ENCODE measurements around the gene MID2. TPM values are rescaled to one million over a fixed set of nuclear protein-coding genes. Genes with fewer than 3 reads are reported as not detected.

MID2 gene
- polyA plus RNA-seq, 3 donors, result 0.20 TPM; not detected in 2

DNA sequence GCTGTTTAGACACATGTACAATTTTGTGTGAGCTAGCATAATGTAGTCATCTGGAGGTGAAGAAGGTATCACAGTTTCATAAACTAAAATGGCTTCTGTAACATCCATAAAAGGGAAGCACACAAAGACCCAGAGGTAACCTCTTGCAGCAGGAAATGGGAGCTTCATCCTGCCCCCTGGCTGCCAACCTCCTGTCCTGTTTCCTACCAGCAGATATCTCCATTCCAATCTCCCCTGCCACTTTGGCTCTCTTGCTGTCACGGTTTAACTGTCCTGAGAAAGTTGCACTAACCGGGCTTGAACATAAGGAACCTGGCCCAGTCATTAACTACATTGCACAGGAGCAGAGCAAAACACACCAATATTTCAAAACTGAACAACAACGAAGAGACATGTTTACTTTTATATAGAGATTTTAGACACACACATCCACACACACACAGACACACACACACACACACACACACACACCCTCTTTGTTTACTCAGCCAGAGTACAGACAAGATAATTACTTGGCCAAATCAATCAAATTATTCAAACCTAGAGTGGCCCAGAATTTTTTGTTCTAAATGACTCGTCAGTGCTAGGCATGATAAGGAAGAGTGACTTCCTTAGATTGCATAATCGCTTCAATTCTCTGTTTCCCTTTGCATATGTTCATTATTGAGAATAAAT, 24.2 kb downstream of the MID2 start:
- Mint-ChIP-seq H3K36me3 (no peaks in the 10 kb centered on the region), H3K9me3 (no peaks in the 10 kb centered on the region), H3K27me3 (ENCODE audit: low read depth in 3 of 3) (peaks cover 4 to 14% (median 7%) of the 10 kb centered on the region in 3 donors), H3K4me1 (peaks cover 6% of the 10 kb centered on the region), H3K4me3 (no peak overlapping the region), H3K27ac (no peak overlapping the region)
- 17% methylated on average over 1 of the region's 5 CpGs for WGBS (ENCODE audit: insufficient coverage)
- TF ChIP-seq, protein P1, sequence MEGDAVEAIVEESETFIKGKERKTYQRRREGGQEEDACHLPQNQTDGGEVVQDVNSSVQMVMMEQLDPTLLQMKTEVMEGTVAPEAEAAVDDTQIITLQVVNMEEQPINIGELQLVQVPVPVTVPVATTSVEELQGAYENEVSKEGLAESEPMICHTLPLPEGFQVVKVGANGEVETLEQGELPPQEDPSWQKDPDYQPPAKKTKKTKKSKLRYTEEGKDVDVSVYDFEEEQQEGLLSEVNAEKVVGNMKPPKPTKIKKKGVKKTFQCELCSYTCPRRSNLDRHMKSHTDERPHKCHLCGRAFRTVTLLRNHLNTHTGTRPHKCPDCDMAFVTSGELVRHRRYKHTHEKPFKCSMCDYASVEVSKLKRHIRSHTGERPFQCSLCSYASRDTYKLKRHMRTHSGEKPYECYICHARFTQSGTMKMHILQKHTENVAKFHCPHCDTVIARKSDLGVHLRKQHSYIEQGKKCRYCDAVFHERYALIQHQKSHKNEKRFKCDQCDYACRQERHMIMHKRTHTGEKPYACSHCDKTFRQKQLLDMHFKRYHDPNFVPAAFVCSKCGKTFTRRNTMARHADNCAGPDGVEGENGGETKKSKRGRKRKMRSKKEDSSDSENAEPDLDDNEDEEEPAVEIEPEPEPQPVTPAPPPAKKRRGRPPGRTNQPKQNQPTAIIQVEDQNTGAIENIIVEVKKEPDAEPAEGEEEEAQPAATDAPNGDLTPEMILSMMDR (IDR thresholded peaks at IDR 0.05), result no peak
- H4K20me1 ChIP-seq (ENCODE audit: insufficient read depth, low read length), result no peaks in the 10 kb centered on the region
- H3K4me2 ChIP-seq (replicated peaks; ENCODE audit: extremely low read depth, low read length, poor library complexity, severe bottlenecking), result no peak overlapping the region
- no peak overlapping the region for H2AFZ ChIP-seq (ENCODE audit: insufficient read depth, low read depth, low read length, poor library complexity, severe bottlenecking)
- DNase-seq, result no peak
- H3K27me3 ChIP-seq (ENCODE audit: control insufficient read depth in 2 of 2, insufficient read depth in 2 of 2, low read length in 2 of 2), result peaks cover 3 to 4% of the 10 kb centered on the region in 2 donors
- no peak overlapping the region for H3K9ac ChIP-seq (ENCODE audit: insufficient read depth, low read length, poor library complexity, severe bottlenecking)
- H3K27ac ChIP-seq (ENCODE audit: low read depth in 1 of 2, low read length in 2 of 2), result no peak overlapping the region
- no peaks in the 10 kb centered on the region for H3K79me2 ChIP-seq (ENCODE audit: insufficient read depth, low read length)
- H3K9me3 ChIP-seq (replicated peaks in 1 of 2; ENCODE audit: control insufficient read depth in 1 of 2, insufficient read depth in 1 of 2, low read length in 2 of 2), result no peaks in the 10 kb centered on the region
- no peak overlapping the region for H3K4me3 ChIP-seq (replicated peaks in 1 of 3; ENCODE audit: low read depth in 2 of 3, low read length in 3 of 3)
- no peaks in the 10 kb centered on the region for H3K4me1 ChIP-seq (ENCODE audit: control insufficient read depth in 1 of 2, insufficient read depth in 2 of 2, low read length in 2 of 2)
- intact Hi-C loops (cut with micrococcal nuclease), result no loop called here
- no peaks in the 10 kb centered on the region for H3K36me3 ChIP-seq (replicated peaks in 1 of 2; ENCODE audit: control insufficient read depth in 1 of 2, insufficient read depth in 2 of 2, low read length in 2 of 2)

DNA sequence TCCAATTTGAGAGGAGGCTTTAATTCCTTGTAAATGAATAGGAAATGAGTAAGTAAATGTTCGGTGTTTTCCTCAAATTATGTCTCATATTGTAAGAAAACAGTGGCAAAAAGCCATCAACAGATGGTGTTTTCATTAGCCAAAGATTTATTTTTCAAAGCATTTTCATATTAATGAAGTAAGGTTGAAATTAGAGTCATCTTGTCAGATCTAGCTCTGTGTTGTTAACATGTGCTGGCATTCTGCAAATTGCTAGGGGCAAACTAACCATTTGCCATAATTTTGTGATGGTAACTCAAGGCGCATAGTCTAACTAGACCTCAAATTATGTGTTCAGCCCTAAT, 24.7 kb downstream of the MID2 start:
- H3K79me2 ChIP-seq (ENCODE audit: insufficient read depth, low read length), result no peaks in the 10 kb centered on the region
- no peaks in the 10 kb centered on the region for H4K20me1 ChIP-seq (ENCODE audit: insufficient read depth, low read length)
- TF ChIP-seq, protein P1 (IDR thresholded peaks at IDR 0.05), result no peak
- peaks cover 3 to 4% of the 10 kb centered on the region in 2 donors for H3K27me3 ChIP-seq (ENCODE audit: control insufficient read depth in 2 of 2, insufficient read depth in 2 of 2, low read length in 2 of 2)
- no peak overlapping the region for H3K27ac ChIP-seq (ENCODE audit: low read depth in 1 of 2, low read length in 2 of 2)
- no CpG with 5 or more reads among the region's 2 CpGs for WGBS (ENCODE audit: insufficient coverage)
- no peaks in the 10 kb centered on the region for H3K36me3 ChIP-seq (replicated peaks in 1 of 2; ENCODE audit: control insufficient read depth in 1 of 2, insufficient read depth in 2 of 2, low read length in 2 of 2)
- Mint-ChIP-seq H3K9me3 (no peaks in the 10 kb centered on the region), H3K27me3 (ENCODE audit: low read depth in 3 of 3) (peaks cover 4 to 16% (median 7%) of the 10 kb centered on the region in 3 donors), H3K27ac (no peak overlapping the region), H3K36me3 (no peaks in the 10 kb centered on the region), H3K4me3 (no peak overlapping the region), H3K4me1 (peaks cover 6% of the 10 kb centered on the region)
- H3K4me1 ChIP-seq (ENCODE audit: control insufficient read depth in 1 of 2, insufficient read depth in 2 of 2, low read length in 2 of 2), result no peaks in the 10 kb centered on the region
- H3K9ac ChIP-seq (ENCODE audit: insufficient read depth, low read length, poor library complexity, severe bottlenecking), result no peak overlapping the region
- no peak for DNase-seq
- H2AFZ ChIP-seq (ENCODE audit: insufficient read depth, low read depth, low read length, poor library complexity, severe bottlenecking), result no peak overlapping the region
- no peaks in the 10 kb centered on the region for H3K9me3 ChIP-seq (replicated peaks in 1 of 2; ENCODE audit: control insufficient read depth in 1 of 2, insufficient read depth in 1 of 2, low read length in 2 of 2)
- H3K4me3 ChIP-seq (replicated peaks in 1 of 3; ENCODE audit: low read depth in 2 of 3, low read length in 3 of 3), result no peak overlapping the region
- no peak overlapping the region for H3K4me2 ChIP-seq (replicated peaks; ENCODE audit: extremely low read depth, low read length, poor library complexity, severe bottlenecking)
- intact Hi-C loops (cut with micrococcal nuclease), result no loop called here

Data from CD14-positive monocyte (primary cell).